OCI-LY7 (cell line): ENCODE data around the gene ABCG4. TPM values are rescaled to one million over a fixed set of nuclear protein-coding genes. Genes with fewer than 3 reads are reported as not detected.
"Not testable (repeated sequence)": the region's sequence is repeated elsewhere in the genome, so short reads cannot be mapped to it uniquely, and the experiment has no call there.

Experiments
- BruUV-seq: library from RNA; stranded (reverse); fragments of 400-500 nt; replicated peaks from 2 replicates; lab custom pipeline; 2021; lab: Mats Ljungman, UMichigan
- CTCF ChIA-PET: fragments of 300-600 bp; sonication (Branson Sonifier 250); formaldehyde crosslinking; loops from one replicate; lab custom pipeline; 2022; ENCODE audit warnings: antibody characterized with exemption; ENCODE audit not compliant: unreplicated experiment; lab: Charles Lee
- POLR2A ChIA-PET: fragments of 300-600 bp; sonication (Branson Sonifier 250); formaldehyde crosslinking; loops from one replicate; lab custom pipeline; 2022; ENCODE audit warnings: antibody characterized with exemption; lab: Charles Lee
- DNase-seq: peaks from one replicate; pipeline ENCODE4 v3.0.0-alpha.2; 2015; ENCODE audit warnings: low spot score
- H2AFZ ChIP-seq: fragments of 200-600 bp; sonication (generic), shearing (Covaris generic); 2 replicates; pipeline ENCODE4 v1.6.1; 2014; ENCODE audit warnings: mild to moderate bottlenecking, antibody characterized with exemption, low read length, moderate library complexity
- H3K27ac ChIP-seq: fragments of 200-600 bp; sonication (generic); 2 replicates; pipeline ENCODE4 v1.5.1; 2014; ENCODE audit warnings: mixed run types, low read depth, mild to moderate bottlenecking, moderate library complexity, low read length, inconsistent platforms; ENCODE audit not compliant: poor library complexity, severe bottlenecking
- H3K36me3 ChIP-seq: fragments of 200-600 bp; sonication (generic); 2 replicates; pipeline ENCODE4 v1.6.1; 2014; ENCODE audit warnings: mild to moderate bottlenecking, antibody characterized with exemption, low read length, moderate library complexity, mixed read lengths; ENCODE audit not compliant: insufficient read depth
- H3K4me1 ChIP-seq: fragments of 200-600 bp; sonication (generic); 2 replicates; pipeline ENCODE4 v1.5.1; 2014; ENCODE audit warnings: mild to moderate bottlenecking, low read length; ENCODE audit not compliant: insufficient read depth, poor library complexity, severe bottlenecking
- H3K4me2 ChIP-seq: fragments of 200-600 bp; sonication (generic); 2 replicates; pipeline ENCODE4 v1.6.1; 2014; ENCODE audit warnings: mild to moderate bottlenecking, low read length
- H3K4me3 ChIP-seq: fragments of 200-600 bp; sonication (generic); 2 replicates; pipeline ENCODE4 v1.5.1; 2014; ENCODE audit warnings: mild to moderate bottlenecking, low read depth, low read length; ENCODE audit not compliant: poor library complexity, severe bottlenecking
- H3K79me2 ChIP-seq: fragments of 200-600 bp; sonication (generic); 2 replicates; pipeline ENCODE4 v1.6.1; 2016; ENCODE audit warnings: low read depth, mild to moderate bottlenecking, low read length, moderate library complexity, mixed read lengths; ENCODE audit not compliant: insufficient read depth
- H3K9me2 ChIP-seq: fragments of 200-600 bp; sonication (generic); 2 replicates; pipeline ENCODE4 v1.6.1; 2016; ENCODE audit warnings: mild to moderate bottlenecking, low read length, mixed read lengths; ENCODE audit not compliant: insufficient read depth
- H3K9me3 ChIP-seq: fragments of 200-600 bp; sonication (generic); 2 replicates; pipeline ENCODE4 v1.6.1; 2014; ENCODE audit warnings: mild to moderate bottlenecking, mixed run types, low read length, mixed read lengths
- H4K20me1 ChIP-seq: fragments of 200-600 bp; sonication (generic); 2 replicates; pipeline ENCODE4 v1.6.1; 2014; ENCODE audit warnings: mild to moderate bottlenecking, antibody characterized with exemption, low read length, moderate library complexity, mixed read lengths; ENCODE audit not compliant: insufficient read depth
- CTCF ChIP-seq: fragments of 200-600 bp; sonication (generic); conservative IDR thresholded peaks from 2 replicates; pipeline ENCODE4 v1.5.1; 2014; ENCODE audit warnings: mild to moderate bottlenecking, antibody characterized with exemption, low read length, moderate library complexity, mixed read lengths
- EZH2phosphoT487 ChIP-seq: fragments of 200-600 bp; sonication (generic); IDR thresholded peaks from 2 replicates; pipeline ENCODE4 v1.6.1; 2018; ENCODE audit warnings: low read depth, borderline replicate concordance, mild to moderate bottlenecking, mixed run types, antibody characterized with exemption, low read length, moderate library complexity, mixed read lengths
- intact Hi-C: fragments of 100-400 bp; cut with micrococcal nuclease; formaldehyde crosslinking; loops from one replicate; pipeline ENCODE4 v1.10.0; 2022; ENCODE audit not compliant: unreplicated experiment
- total RNA-seq, 2 experiments: library from RNA; depleted of rRNA in 1 of 2; stranded (reverse); fragments of >200 nt in 1 of 2; shearing (Covaris generic) in 1 of 2; gene quantifications; 2 replicates each; pipeline ENCODE4 v1.2.3, GENCODE V29; 2014 to 2022

The ABCG4 gene
- total RNA-seq, 2 experiments from 2014 or later, result not detected

GRCh38 chr11:119166368-119167076, 17.7 kb downstream of the ABCG4 start:
- no peak for TF ChIP-seq EZH2phosphoT487
- no peak for TF ChIP-seq CTCF
- intact Hi-C loops, result no loop called here
- Histone ChIP-seq H3K4me3 (no peak overlapping the region), H2AFZ (no peak overlapping the region), H3K9me3 (no peaks in the 10 kb centered on the region), H3K27ac (no peak overlapping the region), H3K9me2 (no peaks in the 10 kb centered on the region), H3K36me3 (no peaks in the 10 kb centered on the region), H4K20me1 (no peaks in the 10 kb centered on the region), H3K79me2 (no peaks in the 10 kb centered on the region), H3K4me2 (no peak overlapping the region), H3K4me1 (peaks cover 11% of the 10 kb centered on the region)
- POLR2A ChIA-PET, result interaction anchor here (0.6 to 1.8 kb wide), 3 partner anchors 13 to 19 kb away, joined by 3 to 7 read pairs (median 3); no protein-coding TSS in a partner anchor
- no TSS peak for BruUV-seq
- CTCF ChIA-PET, result interaction anchor here (0.8 kb wide), 1 partner anchor 55 kb away, joined by 3 read pairs; no protein-coding TSS in a partner anchor
- DNase-seq, result no peak

- BruUV-seq, DNase-seq, CTCF ChIA-PET, H3K9me3 ChIP-seq, H3K4me3 ChIP-seq, H3K36me3 ChIP-seq, intact Hi-C loops, H3K9me2 ChIP-seq, H4K20me1 ChIP-seq, H2AFZ ChIP-seq, H3K4me2 ChIP-seq, H3K27ac ChIP-seq, H3K79me2 ChIP-seq: not testable (repeated sequence)
- POLR2A ChIA-PET, result interaction anchor here (0.7 to 1.8 kb wide), 3 partner anchors 16 to 26 kb away, joined by 3 to 7 read pairs (median 5); no protein-coding TSS in a partner anchor
- H3K4me1 ChIP-seq, result peaks cover 11% of the 10 kb centered on the region
These were observed 18.2 kb downstream of the ABCG4 start for GRCh38 chr11:119167077-119167458.

GRCh38 chr11:119167933-119168332, 19.1 kb downstream of the ABCG4 start:
- TF ChIP-seq CTCF, result no peak
- TF ChIP-seq EZH2phosphoT487, result no peak
- no peak for DNase-seq
- Histone ChIP-seq H3K9me2 (no peaks in the 10 kb centered on the region), H3K79me2 (no peaks in the 10 kb centered on the region), H3K27ac (no peak overlapping the region), H3K4me2 (no peak overlapping the region), H3K4me3 (no peak overlapping the region), H3K36me3 (no peaks in the 10 kb centered on the region), H3K9me3 (no peaks in the 10 kb centered on the region), H4K20me1 (no peaks in the 10 kb centered on the region), H3K4me1 (peaks cover 11% of the 10 kb centered on the region), H2AFZ (no peak overlapping the region)
- intact Hi-C loops, result no loop called here
- ChIA-PET POLR2A (no interaction called here), CTCF (no interaction called here)
- BruUV-seq, result no TSS peak
